OCI-LY3 (cell line): ENCODE data around the gene P3H2.
"Not testable (repeated sequence)": the region's sequence is repeated elsewhere in the genome, so short reads cannot be mapped to it uniquely, and the experiment has no call there.

Source experiments
- CTCF ChIP-seq: fragments of 200-600, 300-600 bp; sonication (generic); IDR thresholded peaks from 2 replicates; pipeline ENCODE4 v1.5.1; 2014; ENCODE audit warnings: antibody characterized with exemption, low read length, low read depth
- EZH2phosphoT487 ChIP-seq: fragments of 200-600 bp; shearing (Covaris generic); IDR thresholded peaks from 2 replicates; pipeline ENCODE4 v1.6.1; 2018; ENCODE audit warnings: antibody characterized with exemption, mixed run types, low read depth

- not testable (repeated sequence) for TF ChIP-seq CTCF, EZH2phosphoT487
These were observed 159.6 kb downstream of the P3H2 start for GRCh38 chr3:189961086-189961485.
